Stimulated activated CD8-positive, alpha-beta memory T cell treated with anti-CD3 and anti-CD28 coated beads, Interleukin-12 subunit alpha, Interleukin-12 subunit beta, amount 100 ng/mL, for 24 hours (primary cell): ENCODE measurements around the gene NET1.
"Not testable (repeated sequence)": the region's sequence is repeated elsewhere in the genome, so short reads cannot be mapped to it uniquely, and the experiment has no call there.

Experiments used
- DNase-seq: peaks from one replicate; pipeline ENCODE4 v3.0.0-alpha.2; 2020; ENCODE audit errors: extremely low read depth

NET1 gene

GRCh38 chr10:5396556-5397300 is 15.6 kb upstream of the NET1 start:
- no peak for DNase-seq

GRCh38 chr10:5399332-5399731 is 13.0 kb upstream of the NET1 start:
- DNase-seq, result no peak

- no peak for DNase-seq
Observed at GRCh38 chr10:5400468-5401240, 11.7 kb upstream of the NET1 start.

GRCh38 chr10:5402798-5403197 is 9.6 kb upstream of the NET1 start:
- no peak for DNase-seq

GRCh38 chr10:5404208-5405041 is 7.9 kb upstream of the NET1 start, which contains the start of gene TUBAL3:
Gene TUBAL3, minus strand, starts transcription at chr10:5404828. Its CDS starts 36 bp downstream, at chr10:5404792.
- DNase-seq, result no peak

GRCh38 chr10:5406918-5407317 is 5.4 kb upstream of the NET1 start:
- no peak for DNase-seq

GRCh38 chr10:5410787-5411186 is 1.6 kb upstream of the NET1 start:
- not testable (repeated sequence) for DNase-seq

- DNase-seq, result no peak
Observed at GRCh38 chr10:5411941-5412276, 448 bp upstream of the NET1 start.

GRCh38 chr10:5413012-5413938 is 918 bp downstream of the NET1 start:
- DNase-seq, result no peak

- DNase-seq, result no peak
Observed at GRCh38 chr10:5416981-5417380, 4.6 kb downstream of the NET1 start.

- DNase-seq, result no peak
Observed at GRCh38 chr10:5418584-5418983, 6.2 kb downstream of the NET1 start.

GRCh38 chr10:5419466-5420094 is 7.2 kb downstream of the NET1 start:
- DNase-seq, result no peak

- DNase-seq, result no peak
Observed at GRCh38 chr10:5423771-5424170, 11.4 kb downstream of the NET1 start.

- no peak for DNase-seq
Observed at GRCh38 chr10:5424751-5425150, 12.4 kb downstream of the NET1 start.

GRCh38 chr10:5428133-5428532 is 15.8 kb downstream of the NET1 start:
- no peak for DNase-seq

GRCh38 chr10:5433182-5433581 is 20.8 kb downstream of the NET1 start:
- DNase-seq, result no peak

- DNase-seq, result no peak
Observed at GRCh38 chr10:5434017-5434753, 21.8 kb downstream of the NET1 start.

GRCh38 chr10:5435328-5435727 is 23.0 kb downstream of the NET1 start:
- no peak for DNase-seq

- DNase-seq, result no peak
Observed at GRCh38 chr10:5440206-5440605, 27.8 kb downstream of the NET1 start.

GRCh38 chr10:5441106-5441505 is 28.7 kb downstream of the NET1 start:
- no peak for DNase-seq
